Activated naive CD8-positive, alpha-beta T cell (primary cell): ENCODE measurements around the gene KRT80.

Source experiments
- H3K27ac Mint-ChIP-seq: one replicate; pipeline ENCODE4 v1.8.0; 2021; ENCODE audit warnings: mixed read lengths
- H3K27me3 Mint-ChIP-seq: one replicate; pipeline ENCODE4 v1.8.0; 2021; ENCODE audit warnings: mixed read lengths
- H3K36me3 Mint-ChIP-seq: one replicate; pipeline ENCODE4 v1.8.0; 2021; ENCODE audit warnings: mixed read lengths
- H3K4me1 Mint-ChIP-seq: one replicate; pipeline ENCODE4 v1.8.0; 2021; ENCODE audit warnings: low read depth, mixed read lengths
- H3K4me3 Mint-ChIP-seq: one replicate; pipeline ENCODE4 v1.8.0; 2021; ENCODE audit warnings: mild to moderate bottlenecking, mixed read lengths
- H3K9me3 Mint-ChIP-seq: one replicate; pipeline ENCODE4 v1.8.0; 2021; ENCODE audit warnings: low read depth, mixed read lengths

The KRT80 gene

GRCh38 chr12:52200086-52200780 is 8.4 kb upstream of the KRT80 start:
- Mint-ChIP-seq H3K9me3 (no peaks in the 10 kb centered on the region), H3K27me3 (peaks cover 6% of the 10 kb centered on the region), H3K4me3 (no peak overlapping the region), H3K36me3 (no peaks in the 10 kb centered on the region), H3K4me1 (peaks cover 5% of the 10 kb centered on the region), H3K27ac (no peak overlapping the region)

- Mint-ChIP-seq H3K36me3 (no peaks in the 10 kb centered on the region), H3K27ac (no peak overlapping the region), H3K9me3 (no peaks in the 10 kb centered on the region), H3K4me3 (no peak overlapping the region), H3K27me3 (peaks cover 7% of the 10 kb centered on the region), H3K4me1 (peaks cover 5% of the 10 kb centered on the region)
These were observed 7.6 kb upstream of the KRT80 start for GRCh38 chr12:52199294-52199919.

DNA sequence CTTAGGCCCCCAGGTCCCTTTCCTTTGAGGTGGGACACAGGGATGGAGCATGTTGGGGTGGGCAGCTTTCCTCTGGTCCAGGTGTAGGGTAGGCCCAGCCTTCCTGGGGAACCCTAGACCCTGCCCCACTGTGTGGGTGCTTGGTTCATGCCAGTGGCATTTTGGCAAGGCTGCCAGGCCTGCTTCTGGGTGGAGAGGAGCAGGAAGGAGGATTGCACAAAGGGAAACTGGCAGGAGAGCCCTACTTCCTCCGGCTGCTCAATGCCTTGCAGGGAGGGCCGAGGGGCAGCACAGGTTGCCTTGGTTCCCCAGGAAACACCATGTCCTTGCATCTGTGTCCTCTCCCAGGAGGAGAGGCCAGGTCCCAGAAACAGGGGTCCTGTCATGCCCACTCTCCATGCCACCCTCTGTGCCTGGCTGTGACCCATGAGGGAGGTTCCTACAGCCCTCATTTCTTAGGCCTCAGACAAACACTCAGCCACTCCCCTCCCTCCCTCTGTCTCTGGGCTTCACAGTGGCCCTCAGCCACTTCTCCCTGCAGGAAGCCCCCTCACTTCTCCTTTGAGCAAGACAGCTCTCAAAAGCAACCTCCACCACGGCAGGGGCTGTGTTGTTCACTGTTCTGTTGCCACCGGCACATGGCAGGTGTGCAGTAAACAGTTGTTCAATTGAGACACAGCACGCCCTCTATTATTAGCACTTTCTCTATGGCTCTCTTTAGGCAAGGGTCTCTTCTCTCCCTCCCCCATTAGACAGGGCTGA is 6.8 kb upstream of the KRT80 start:
- Mint-ChIP-seq H3K27ac (no peak overlapping the region), H3K9me3 (no peaks in the 10 kb centered on the region), H3K27me3 (peaks cover 7% of the 10 kb centered on the region)

DNA sequence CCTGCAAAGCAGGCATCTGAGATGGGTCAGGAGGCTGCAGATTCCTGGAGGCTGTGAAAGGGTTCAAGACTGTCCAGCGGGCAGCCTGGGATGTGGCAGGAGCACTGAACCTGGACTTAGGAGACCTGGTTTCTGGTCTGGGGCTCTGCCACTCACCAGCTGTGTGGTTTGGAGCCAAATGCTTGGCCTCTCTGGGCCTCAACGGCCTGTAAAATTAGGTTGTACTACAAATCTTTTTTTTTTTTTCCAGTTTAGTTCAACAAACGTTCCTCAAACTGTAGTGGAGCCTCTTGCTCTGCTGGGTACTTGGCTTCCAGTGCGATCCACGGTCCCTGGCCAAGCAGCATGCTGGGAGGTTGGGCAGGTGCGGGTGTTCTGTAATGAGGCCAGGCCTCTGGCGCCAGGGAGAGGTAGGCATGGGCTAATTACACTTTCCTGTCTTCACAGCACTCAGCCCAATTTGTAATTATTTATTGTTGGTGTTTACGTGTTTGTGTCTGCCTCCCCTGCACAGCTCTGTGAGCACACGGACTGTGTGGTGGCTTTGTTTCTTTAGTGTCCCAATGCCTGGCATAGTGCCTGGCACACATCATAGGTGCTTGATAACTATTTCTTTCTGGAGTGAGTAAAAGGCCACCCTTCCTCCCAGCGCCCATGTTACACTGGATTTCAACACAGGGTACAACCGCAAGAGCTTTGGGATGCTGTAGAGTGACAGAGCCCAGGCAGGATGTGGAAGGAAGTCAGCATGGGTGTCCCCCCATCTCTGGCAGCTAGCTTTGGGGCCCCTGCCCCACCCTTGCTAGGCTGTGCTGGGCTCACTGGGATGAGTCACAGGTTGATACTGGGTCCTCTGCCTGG is 5.8 kb upstream of the KRT80 start:
- Mint-ChIP-seq H3K4me1 (no peaks in the 10 kb centered on the region), H3K27ac (no peak overlapping the region), H3K4me3 (no peak overlapping the region), H3K9me3 (no peaks in the 10 kb centered on the region), H3K27me3 (peaks cover 4% of the 10 kb centered on the region), H3K36me3 (no peaks in the 10 kb centered on the region)

More for the DNA sequence above, 6.8 kb upstream of the KRT80 start:
- H3K4me1 Mint-ChIP-seq = peaks cover 5% of the 10 kb centered on the region
- H3K36me3 Mint-ChIP-seq = no peaks in the 10 kb centered on the region
- no peak overlapping the region for H3K4me3 Mint-ChIP-seq

GRCh38 chr12:52195065-52195730 is 3.4 kb upstream of the KRT80 start:
- Mint-ChIP-seq H3K27me3 (peaks cover 1% of the 10 kb centered on the region), H3K27ac (no peak overlapping the region)

GRCh38 chr12:52193991-52194390 is 2.2 kb upstream of the KRT80 start:
- no peak overlapping the region for H3K27ac Mint-ChIP-seq
- H3K27me3 Mint-ChIP-seq = peaks cover 1% of the 10 kb centered on the region

More at GRCh38 chr12:52195065-52195730, 3.4 kb upstream of the KRT80 start:
- Mint-ChIP-seq H3K4me1 (no peaks in the 10 kb centered on the region), H3K9me3 (no peaks in the 10 kb centered on the region), H3K4me3 (no peak overlapping the region), H3K36me3 (no peaks in the 10 kb centered on the region)

DNA sequence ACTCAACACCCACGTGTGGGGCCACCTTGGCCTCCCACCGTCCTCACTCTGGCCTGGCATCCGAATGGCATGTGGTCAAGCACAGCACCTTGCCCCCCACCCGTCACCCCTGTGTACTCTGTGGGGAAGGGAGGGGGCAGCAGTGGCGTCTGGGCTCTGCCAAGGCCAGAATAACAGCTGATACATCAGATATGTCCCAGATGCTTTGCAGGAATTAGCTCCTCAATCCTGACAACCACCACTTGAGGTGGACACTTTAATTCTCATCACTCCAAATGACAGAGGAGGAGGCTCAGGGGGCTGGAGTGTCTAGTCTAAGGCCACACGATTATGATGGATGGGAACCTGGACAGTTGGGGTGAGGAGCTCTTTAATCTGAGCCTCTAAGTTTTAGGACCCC is 1.7 kb upstream of the KRT80 start:
- H3K9me3 Mint-ChIP-seq = no peaks in the 10 kb centered on the region
- H3K4me3 Mint-ChIP-seq = no peak overlapping the region
- H3K27me3 Mint-ChIP-seq = peaks cover 1% of the 10 kb centered on the region
- H3K27ac Mint-ChIP-seq = no peak overlapping the region
- H3K36me3 Mint-ChIP-seq = no peaks in the 10 kb centered on the region
- no peaks in the 10 kb centered on the region for H3K4me1 Mint-ChIP-seq

More at GRCh38 chr12:52193991-52194390, 2.2 kb upstream of the KRT80 start:
- Mint-ChIP-seq H3K4me3 (no peak overlapping the region), H3K9me3 (no peaks in the 10 kb centered on the region), H3K4me1 (no peaks in the 10 kb centered on the region), H3K36me3 (no peaks in the 10 kb centered on the region)

DNA sequence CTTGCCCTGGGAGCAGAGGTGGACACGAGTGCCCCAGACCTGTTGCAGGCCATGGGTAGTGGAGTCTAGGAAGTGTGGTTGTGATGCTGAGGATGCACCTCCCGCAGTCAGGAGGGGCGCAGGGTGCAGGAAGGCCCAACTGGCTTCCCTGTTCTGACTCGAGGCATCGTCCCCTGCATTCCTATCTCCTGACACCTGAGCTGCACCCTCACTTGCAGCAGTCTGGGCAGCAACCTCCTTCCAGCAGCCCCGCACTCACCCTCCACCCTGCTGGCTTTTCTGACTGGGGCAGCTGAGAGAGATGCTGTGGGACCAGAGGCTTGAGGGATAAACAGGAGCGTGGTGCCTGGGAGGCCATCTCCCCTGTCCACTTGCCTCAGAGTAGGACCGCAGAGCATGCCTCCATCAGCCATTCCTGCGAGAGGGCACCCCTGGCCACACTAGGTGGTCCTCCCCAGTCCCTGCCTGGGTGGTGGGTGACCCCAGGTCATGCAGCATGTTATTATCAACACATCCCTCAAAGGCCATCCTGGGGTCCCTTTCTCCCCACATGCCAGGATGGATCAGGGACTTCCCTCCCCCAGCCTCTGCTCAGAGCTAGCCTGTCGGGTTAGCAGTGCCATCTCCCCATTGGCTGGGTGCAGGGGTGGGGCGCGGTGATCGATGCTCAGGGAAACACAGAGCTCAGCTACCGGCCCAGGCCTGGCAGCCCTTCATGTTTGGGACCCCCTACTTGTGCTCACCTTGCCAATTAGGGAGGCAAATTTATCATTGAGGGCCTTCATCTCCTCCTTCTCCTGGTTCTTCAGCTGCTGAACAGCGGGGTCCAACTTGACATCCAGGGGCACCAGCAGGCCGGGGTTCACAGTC is 719 bp downstream of the KRT80 start:
- no peak overlapping the region for H3K4me3 Mint-ChIP-seq
- peaks cover 1% of the 10 kb centered on the region for H3K27me3 Mint-ChIP-seq
- H3K36me3 Mint-ChIP-seq = no peaks in the 10 kb centered on the region
- H3K27ac Mint-ChIP-seq = no peak overlapping the region
- no peaks in the 10 kb centered on the region for H3K9me3 Mint-ChIP-seq
- no peaks in the 10 kb centered on the region for H3K4me1 Mint-ChIP-seq

- H3K4me1 Mint-ChIP-seq = peaks cover 2% of the 10 kb centered on the region
- no peaks in the 10 kb centered on the region for H3K27me3 Mint-ChIP-seq
- H3K36me3 Mint-ChIP-seq = no peaks in the 10 kb centered on the region
- no peaks in the 10 kb centered on the region for H3K9me3 Mint-ChIP-seq
- no peak overlapping the region for H3K4me3 Mint-ChIP-seq
- no peak overlapping the region for H3K27ac Mint-ChIP-seq
These were observed 2.2 kb downstream of the KRT80 start for GRCh38 chr12:52189376-52190174.

DNA sequence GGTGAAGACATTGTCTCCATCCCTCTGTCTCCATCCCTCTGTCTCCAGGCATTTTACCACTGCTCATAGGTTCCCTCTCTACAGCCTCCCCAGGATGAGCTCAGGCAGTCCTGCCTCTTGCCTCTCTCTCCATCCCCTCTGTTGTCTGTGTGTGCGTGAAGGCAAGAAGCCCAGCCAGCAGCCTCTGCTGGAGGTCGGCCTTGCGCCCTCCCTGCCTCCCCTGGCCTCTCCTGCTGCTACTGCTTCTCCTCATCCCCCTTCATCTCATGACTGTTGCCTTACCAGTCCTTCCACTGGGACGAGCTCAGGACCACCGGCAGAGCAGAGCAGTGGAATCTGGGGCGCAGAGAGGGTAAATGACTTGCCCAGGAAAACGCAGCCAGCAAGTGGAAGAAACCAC is 3.2 kb downstream of the KRT80 start:
- peaks cover 2% of the 10 kb centered on the region for H3K4me1 Mint-ChIP-seq
- H3K9me3 Mint-ChIP-seq = no peaks in the 10 kb centered on the region
- H3K4me3 Mint-ChIP-seq = no peak overlapping the region
- H3K36me3 Mint-ChIP-seq = no peaks in the 10 kb centered on the region
- H3K27me3 Mint-ChIP-seq = no peaks in the 10 kb centered on the region
- no peak overlapping the region for H3K27ac Mint-ChIP-seq

DNA sequence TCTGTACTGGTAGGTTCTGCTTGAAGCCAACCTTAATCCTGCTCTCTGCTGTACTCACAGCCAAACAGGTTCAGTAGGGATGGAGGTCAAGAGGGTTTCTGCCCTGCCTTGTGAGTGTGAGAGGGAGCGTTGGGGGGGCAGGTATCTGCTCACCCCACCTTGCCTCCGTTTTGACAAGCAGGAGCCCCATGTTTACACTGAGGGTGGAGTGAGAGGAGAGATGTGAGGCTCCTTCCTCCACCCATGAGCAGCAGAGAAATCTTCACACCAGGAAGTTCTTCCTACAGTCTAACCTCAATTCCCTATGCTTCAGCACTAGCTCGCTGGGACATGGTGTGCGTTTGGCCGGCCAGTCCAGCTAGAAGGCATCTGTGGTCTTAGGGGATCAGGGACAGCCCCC is 4.2 kb downstream of the KRT80 start:
- Mint-ChIP-seq H3K27ac (no peak overlapping the region), H3K36me3 (no peaks in the 10 kb centered on the region), H3K4me3 (no peak overlapping the region), H3K9me3 (no peaks in the 10 kb centered on the region), H3K4me1 (peaks cover 2% of the 10 kb centered on the region), H3K27me3 (no peaks in the 10 kb centered on the region)

GRCh38 chr12:52187206-52187605 is 4.6 kb downstream of the KRT80 start:
- Mint-ChIP-seq H3K27me3 (no peaks in the 10 kb centered on the region), H3K9me3 (no peaks in the 10 kb centered on the region), H3K36me3 (no peaks in the 10 kb centered on the region), H3K4me1 (peaks cover 2% of the 10 kb centered on the region), H3K4me3 (no peak overlapping the region), H3K27ac (no peak overlapping the region)
